ENCODE measurements around the gene TNFRSF9. TPM values are rescaled to one million over a fixed set of nuclear protein-coding genes. Genes with fewer than 3 reads are reported as not detected.
A peak's percentile ranks its signal among the peaks of the same experiment; 100 is the strongest.

TNFRSF9 gene
- total RNA-seq, 1 experiment from 2014 or later = not detected

GRCh38 chr1:7980984-7981383, 40.3 kb upstream of the TNFRSF9 start:
- Histone ChIP-seq H2BK5ac (ENCODE audit: insufficient read length, low read length) (no peak overlapping the region), H3K56ac (ENCODE audit: insufficient read length, low read depth, low read length) (no peak overlapping the region), H4K91ac (ENCODE audit: insufficient read length, low read depth, low read length) (no peak overlapping the region), H4K8ac (replicated peaks; ENCODE audit: insufficient read length, low read depth, low read length) (no peak overlapping the region), H3K9ac (ENCODE audit: extremely low read depth, insufficient read length, low read length) (no peak overlapping the region), H3K4me1 (ENCODE audit: insufficient read depth, low read length) (no peaks in the 10 kb centered on the region), H3K4me2 (ENCODE audit: insufficient read depth, insufficient read length, low read length) (no peak overlapping the region), H3K18ac (ENCODE audit: insufficient read length, low read depth, low read length) (no peak overlapping the region), H2AK5ac (ENCODE audit: insufficient read length, low read length) (no peak overlapping the region), H3T11ph (ENCODE audit: low read length) (no peak overlapping the region), H3K4ac (ENCODE audit: low read depth, low read length) (no peak overlapping the region), H3K79me1 (ENCODE audit: insufficient read depth, low read depth, low read length, poor library complexity, severe bottlenecking) (peaks cover 1% of the 10 kb centered on the region), H2BK12ac (ENCODE audit: insufficient read length, low read depth, low read length) (no peak overlapping the region), H3K23ac (ENCODE audit: insufficient read length, low read depth, low read length) (no peak overlapping the region), H2BK15ac (ENCODE audit: low read depth, low read length) (no peak overlapping the region), H3K27me3 (ENCODE audit: insufficient read depth, low read length) (no peaks in the 10 kb centered on the region), H3K27ac (ENCODE audit: insufficient read length, low read depth, low read length) (no peak overlapping the region), H3K79me2 (ENCODE audit: insufficient read depth, low read length) (no peaks in the 10 kb centered on the region), H2BK120ac (ENCODE audit: low read depth, low read length, poor library complexity, severe bottlenecking) (no peak overlapping the region), H4K20me1 (ENCODE audit: control insufficient read depth, insufficient read depth, insufficient read length) (no peaks in the 10 kb centered on the region), H3K23me2 (ENCODE audit: insufficient read length, low read depth, low read length, poor library complexity, severe bottlenecking) (no peaks in the 10 kb centered on the region), H4K5ac (ENCODE audit: insufficient read length, low read depth, low read length) (no peak overlapping the region), H2BK20ac (ENCODE audit: low read depth, low read length, poor library complexity, severe bottlenecking) (no peak overlapping the region), H3K9me3 (ENCODE audit: control insufficient read depth, low read depth, low read length) (no peaks in the 10 kb centered on the region), H2AFZ (ENCODE audit: low read length) (no peak overlapping the region), H3K14ac (ENCODE audit: insufficient read depth, low read length) (no peak overlapping the region)
- DNase-seq = no peak
- H3K4me1 Mint-ChIP-seq = peaks cover 7 to 9% of the 10 kb centered on the region in 2 experiments; a peak in 3 of 4 replicates
- no peaks in the 10 kb centered on the region for H3K9me3 Mint-ChIP-seq
- peaks cover 61 to 87% (median 75%) of the 10 kb centered on the region in 3 experiments for H3K36me3 Mint-ChIP-seq (ENCODE audit: insufficient read depth in 1 of 3, low read depth in 3 of 3)
- H3K27me3 Mint-ChIP-seq (ENCODE audit: low read depth) = no peaks in the 10 kb centered on the region
- peak overlapping the region in 1 of 3 experiments; percentile 68; a peak in 1 of 7 replicates for H3K27ac Mint-ChIP-seq
- no peak overlapping the region; a peak in 1 of 5 replicates for H3K4me3 Mint-ChIP-seq
- no CpG with 5 or more reads among the region's 7 CpGs for WGBS (ENCODE audit: extremely low coverage, insufficient read length, low lambda C conversion rate)
- TF ChIP-seq CTCF (conservative IDR thresholded peaks at IDR 0.05) = no peak
